GM10266 (cell line): ENCODE data around the gene JMJD6.

Source experiments
- DNase-seq: peaks from one replicate; pipeline ENCODE4 v3.0.0; 2012; ENCODE audit errors: extremely low spot score
- CTCF ChIP-seq: IDR thresholded peaks from 2 replicates; pipeline ENCODE4 v1.5.1; 2012; ENCODE audit warnings: mild to moderate bottlenecking, low read depth; ENCODE audit not compliant: control insufficient read depth, insufficient read depth; ENCODE audit errors: missing control alignments

The JMJD6 gene

GRCh38 chr17:76688165-76688622, 38.2 kb downstream of the JMJD6 start:
- no peak for DNase-seq
- no peak for TF ChIP-seq CTCF

- TF ChIP-seq CTCF = no peak
- DNase-seq = no peak
Observed at GRCh38 chr17:76687298-76688164, 38.9 kb downstream of the JMJD6 start.

- no peak for DNase-seq
- no peak for TF ChIP-seq CTCF
Observed at GRCh38 chr17:76686538-76687297, 39.7 kb downstream of the JMJD6 start.

DNA sequence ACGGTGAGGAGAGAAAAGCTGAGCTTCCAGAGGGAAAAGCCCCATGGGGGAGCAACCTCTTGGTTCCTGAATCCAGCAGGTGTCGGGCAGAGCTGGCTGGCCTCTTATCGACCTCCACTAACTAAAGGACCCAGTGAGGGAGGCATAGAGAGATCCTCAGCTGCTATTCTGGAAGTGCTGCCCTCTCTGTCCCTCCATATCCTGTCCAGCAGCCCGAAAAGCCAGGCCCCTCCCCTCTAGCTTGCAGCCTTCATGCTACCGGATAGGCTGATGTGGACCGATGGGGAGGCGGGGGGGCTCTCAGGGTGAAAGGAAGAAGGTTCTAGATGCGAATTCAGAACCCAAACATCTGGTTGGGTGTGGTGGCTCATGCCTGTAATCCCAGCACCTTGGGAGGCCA, 40.6 kb downstream of the JMJD6 start:
- TF ChIP-seq CTCF = no peak
- no peak for DNase-seq

- DNase-seq = no peak
- TF ChIP-seq CTCF = no peak
Observed at GRCh38 chr17:76685366-76685765, 41.0 kb downstream of the JMJD6 start.

GRCh38 chr17:76684756-76685155, 41.6 kb downstream of the JMJD6 start:
- no peak for TF ChIP-seq CTCF
- DNase-seq = no peak
